ENCODE results near the gene PPAN.
A peak's percentile ranks its signal among the peaks of the same experiment; 100 is the strongest.

The PPAN gene

DNA sequence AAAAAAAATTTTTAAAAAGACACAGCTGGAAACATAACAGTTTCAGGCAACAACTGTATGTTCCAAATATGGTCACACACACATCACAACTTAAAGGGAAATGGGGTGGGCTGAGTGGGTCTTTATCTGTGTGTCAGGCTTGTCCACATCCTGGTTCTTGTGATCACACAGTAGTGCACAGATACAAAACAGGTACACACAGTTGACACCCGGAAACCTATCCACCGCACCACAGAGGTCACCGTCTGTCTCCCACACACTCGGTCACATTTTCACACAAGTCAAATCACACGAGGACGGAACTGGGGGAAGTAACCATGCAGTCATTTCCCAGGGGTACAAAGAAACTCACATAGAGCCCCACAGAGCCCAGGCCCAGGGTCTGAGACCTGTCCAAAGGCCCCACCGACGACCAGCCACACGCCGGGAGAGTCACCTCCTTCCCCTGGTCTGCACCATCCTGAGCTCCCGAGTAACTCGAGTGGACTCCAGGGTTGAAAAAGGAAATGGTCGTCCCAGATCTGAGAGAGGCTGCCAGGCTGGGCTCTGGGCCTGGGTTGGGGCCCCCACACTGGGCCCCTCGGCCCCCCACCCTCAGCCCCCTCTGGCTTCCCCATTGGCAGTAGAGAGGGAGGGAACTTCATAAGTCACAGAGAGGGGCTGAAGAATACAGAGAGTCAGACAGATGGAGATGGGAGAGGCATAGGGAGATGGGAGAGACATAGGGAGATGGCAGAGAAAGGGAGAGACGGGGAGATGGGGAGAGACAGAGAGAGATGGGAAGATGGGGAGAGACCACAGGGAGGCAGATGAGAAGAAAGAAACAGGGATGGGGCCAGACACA lies 1.3 kb upstream of the PPAN start:
- no peak overlapping the region for H3K27ac ChIP-seq
- TF ChIP-seq, protein P1, sequence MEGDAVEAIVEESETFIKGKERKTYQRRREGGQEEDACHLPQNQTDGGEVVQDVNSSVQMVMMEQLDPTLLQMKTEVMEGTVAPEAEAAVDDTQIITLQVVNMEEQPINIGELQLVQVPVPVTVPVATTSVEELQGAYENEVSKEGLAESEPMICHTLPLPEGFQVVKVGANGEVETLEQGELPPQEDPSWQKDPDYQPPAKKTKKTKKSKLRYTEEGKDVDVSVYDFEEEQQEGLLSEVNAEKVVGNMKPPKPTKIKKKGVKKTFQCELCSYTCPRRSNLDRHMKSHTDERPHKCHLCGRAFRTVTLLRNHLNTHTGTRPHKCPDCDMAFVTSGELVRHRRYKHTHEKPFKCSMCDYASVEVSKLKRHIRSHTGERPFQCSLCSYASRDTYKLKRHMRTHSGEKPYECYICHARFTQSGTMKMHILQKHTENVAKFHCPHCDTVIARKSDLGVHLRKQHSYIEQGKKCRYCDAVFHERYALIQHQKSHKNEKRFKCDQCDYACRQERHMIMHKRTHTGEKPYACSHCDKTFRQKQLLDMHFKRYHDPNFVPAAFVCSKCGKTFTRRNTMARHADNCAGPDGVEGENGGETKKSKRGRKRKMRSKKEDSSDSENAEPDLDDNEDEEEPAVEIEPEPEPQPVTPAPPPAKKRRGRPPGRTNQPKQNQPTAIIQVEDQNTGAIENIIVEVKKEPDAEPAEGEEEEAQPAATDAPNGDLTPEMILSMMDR (conservative IDR thresholded peaks at IDR 0.05): no peak
- TF ChIP-seq ZFX (IDR thresholded peaks at IDR 0.05): no peak

DNA sequence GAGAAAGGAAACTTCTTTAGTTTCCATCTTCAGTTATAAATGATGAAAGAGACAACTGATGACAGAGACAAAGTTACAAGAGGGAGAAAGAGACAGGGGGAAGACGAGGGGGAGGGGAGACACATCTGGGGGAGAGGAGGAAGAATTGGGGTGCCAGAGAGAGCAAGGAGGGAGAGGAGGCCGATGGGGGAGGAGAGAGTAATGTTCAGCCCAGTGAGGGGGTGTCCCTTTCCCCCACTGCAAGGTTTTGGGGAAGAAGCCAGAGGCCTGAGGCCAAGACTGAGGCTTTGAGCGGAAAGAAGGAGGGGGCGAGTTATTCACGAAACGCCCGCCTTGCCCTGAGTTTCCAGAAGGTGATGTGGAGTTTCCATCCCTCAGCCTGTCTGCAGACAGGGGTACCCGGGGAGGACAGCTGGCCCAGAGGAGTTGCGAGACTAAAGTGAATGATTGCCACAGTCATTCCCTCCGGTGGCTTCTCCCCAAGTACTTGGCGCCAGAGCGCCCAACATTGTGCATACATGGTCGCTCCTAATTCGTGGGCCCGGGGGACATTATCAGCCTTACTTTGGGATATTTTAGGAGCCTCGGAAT lies 558 bp upstream of the PPAN start:
- TF ChIP-seq, protein P1 (conservative IDR thresholded peaks at IDR 0.05): no peak
- TF ChIP-seq ZFX (IDR thresholded peaks at IDR 0.05): no peak
- H3K27ac ChIP-seq: peak overlapping the region; percentile 92; the same call in 1 of the 2 replicates

GRCh38 chr19:10107254-10107653 lies 1.1 kb downstream of the PPAN start:
- H3K27ac ChIP-seq: peak overlapping the region; percentile 92
- TF ChIP-seq ZFX (IDR thresholded peaks at IDR 0.05): no peak
- TF ChIP-seq, protein P1 (conservative IDR thresholded peaks at IDR 0.05): no peak

DNA sequence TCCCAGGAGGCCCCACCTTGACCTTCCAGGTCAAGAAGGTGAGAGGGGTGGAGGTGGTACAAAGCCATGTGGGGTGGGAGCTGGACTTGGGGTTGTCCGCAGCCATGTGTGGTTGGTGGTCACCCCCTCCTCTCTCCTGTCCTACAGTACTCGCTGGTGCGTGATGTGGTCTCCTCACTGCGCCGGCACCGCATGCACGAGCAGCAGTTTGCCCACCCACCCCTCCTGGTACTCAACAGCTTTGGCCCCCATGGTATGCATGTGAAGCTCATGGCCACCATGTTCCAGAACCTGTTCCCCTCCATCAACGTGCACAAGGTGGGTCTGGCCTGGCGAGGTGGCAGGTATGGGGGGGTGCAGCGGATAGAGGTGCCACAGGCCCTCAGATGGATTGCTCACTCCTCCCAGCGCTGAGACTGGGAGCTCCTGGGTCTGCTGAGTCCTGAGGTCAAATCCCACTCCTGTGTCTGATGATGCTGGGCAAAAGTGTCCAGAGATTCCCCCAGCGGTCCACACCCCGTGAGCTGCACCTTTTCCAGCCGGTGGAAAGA lies 1.7 kb downstream of the PPAN start:
- H3K27ac ChIP-seq: peak overlapping the region; percentile 92; the same call in 1 of the 2 replicates
- TF ChIP-seq, protein P1 (conservative IDR thresholded peaks at IDR 0.05): no peak
- no peak for TF ChIP-seq ZFX (IDR thresholded peaks at IDR 0.05)

- no peak overlapping the region for H3K27ac ChIP-seq
- TF ChIP-seq, protein P1 (conservative IDR thresholded peaks at IDR 0.05): no peak
- no peak for TF ChIP-seq ZFX (IDR thresholded peaks at IDR 0.05)
Measured at GRCh38 chr19:10109528-10109927, 3.4 kb downstream of the PPAN start.

DNA sequence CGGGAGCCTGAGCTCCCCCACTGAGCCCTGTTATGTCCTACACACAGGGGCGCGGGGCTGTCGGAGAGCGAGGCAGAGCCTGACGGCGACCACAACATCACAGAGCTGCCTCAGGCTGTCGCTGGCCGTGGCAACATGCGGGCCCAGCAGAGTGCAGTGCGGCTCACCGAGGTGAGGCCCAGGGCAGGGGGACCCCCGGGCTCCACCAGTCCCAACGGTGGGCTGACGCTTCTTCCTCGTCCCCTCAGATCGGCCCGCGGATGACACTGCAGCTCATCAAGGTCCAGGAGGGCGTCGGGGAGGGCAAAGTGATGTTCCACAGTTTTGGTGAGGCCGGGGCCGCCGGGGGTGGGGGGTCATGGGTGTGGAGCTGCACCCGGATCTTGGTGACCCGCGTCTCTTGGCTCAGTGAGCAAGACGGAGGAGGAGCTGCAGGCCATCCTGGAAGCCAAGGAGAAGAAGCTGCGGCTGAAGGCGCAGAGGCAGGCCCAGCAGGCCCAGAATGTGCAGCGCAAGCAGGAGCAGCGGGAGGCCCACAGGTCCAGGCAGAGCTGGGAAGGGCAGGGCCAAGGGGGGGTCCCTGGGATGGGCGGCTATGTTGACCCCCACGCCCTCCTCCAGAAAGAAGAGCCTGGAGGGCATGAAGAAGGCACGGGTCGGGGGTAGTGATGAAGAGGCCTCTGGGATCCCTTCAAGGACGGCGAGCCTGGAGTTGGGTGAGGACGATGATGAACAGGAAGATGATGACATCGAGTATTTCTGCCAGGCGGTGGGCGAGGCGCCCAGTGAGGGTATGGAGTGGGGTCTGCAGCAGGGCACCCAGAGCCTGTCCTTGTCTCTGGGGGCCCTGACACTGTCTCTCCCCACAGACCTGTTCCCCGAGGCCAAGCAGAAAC lies 4.2 kb downstream of the PPAN start:
- TF ChIP-seq ZFX (IDR thresholded peaks at IDR 0.05): no peak
- TF ChIP-seq, protein P1 (conservative IDR thresholded peaks at IDR 0.05): no peak
- no peak overlapping the region for H3K27ac ChIP-seq
